Stromal cell of bone marrow (primary cell): ENCODE measurements around the gene NCCRP1.

ENCODE experiments used
- DNase-seq: peaks from one replicate; pipeline ENCODE4 v3.0.0-alpha.2; 2012; ENCODE audit warnings: low read depth

Gene NCCRP1

DNA sequence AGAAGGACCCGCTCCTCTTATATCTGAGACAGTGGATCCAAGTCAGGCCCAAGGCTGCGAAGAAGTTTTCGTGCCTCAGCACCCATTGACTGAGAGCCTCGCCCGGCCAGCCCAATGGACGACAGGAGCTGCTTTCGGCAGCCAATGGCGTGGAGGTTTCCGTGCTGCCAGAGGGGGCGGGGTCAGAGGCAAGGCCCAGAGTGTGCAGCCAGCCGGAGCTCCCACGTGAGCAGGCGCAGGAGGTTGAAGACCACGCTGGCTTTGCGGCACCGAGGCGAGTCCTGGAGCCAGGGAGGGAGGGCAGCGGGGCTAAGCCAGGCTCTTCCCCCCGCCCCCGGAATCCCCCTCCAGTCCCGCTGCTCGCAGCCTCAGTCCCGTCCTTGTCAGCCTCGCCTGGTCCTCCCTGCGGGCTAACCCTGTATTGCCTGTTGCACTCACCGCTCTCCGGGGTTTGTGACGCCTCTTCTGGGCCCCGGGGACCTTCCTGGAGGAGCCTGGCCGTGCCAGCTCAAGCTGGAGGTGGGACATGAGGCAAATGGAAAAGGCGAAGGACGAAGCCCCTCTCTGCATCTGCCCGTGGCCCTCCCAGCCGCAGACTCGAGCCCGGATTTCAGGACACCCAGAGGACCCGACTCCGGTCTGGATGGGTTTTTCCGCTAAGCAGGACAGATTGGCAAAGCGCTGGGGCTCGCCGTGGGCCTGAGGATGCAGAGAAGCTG lies 50.3 kb downstream of the NCCRP1 start:
- no peak for DNase-seq

GRCh38 chr19:39247701-39248664 lies 51.2 kb downstream of the NCCRP1 start:
- no peak for DNase-seq

- no peak for DNase-seq
Measured at GRCh38 chr19:39248806-39249205, 52.0 kb downstream of the NCCRP1 start, which contains the start of gene IFNL4. Gene IFNL4 (minus strand): TSS chr19:39248856.

- DNase-seq: no peak
Measured at GRCh38 chr19:39251081-39251480, 54.3 kb downstream of the NCCRP1 start.
